ENCODE results near the gene CASP14. TPM values are rescaled to one million over a fixed set of nuclear protein-coding genes. Genes with fewer than 3 reads are reported as not detected.
"Not testable (repeated sequence)": the region's sequence is repeated elsewhere in the genome, so short reads cannot be mapped to it uniquely, and the experiment has no call there.

Gene CASP14
- total RNA-seq: not detected
- long read RNA-seq: 0 reads

- DNase-seq (ENCODE audit: low spot score): no peak
- intact Hi-C loops (cut with DNase I): no loop called here
Measured at GRCh38 chr19:15048885-15049541, at the start of gene CASP14. Gene CASP14 (plus strand): TSS chr19:15049480. CDS start chr19:15052252, 2,772 bp downstream.

- no peak for DNase-seq (ENCODE audit: low spot score)
- intact Hi-C loops (cut with DNase I): no loop called here
Measured at GRCh38 chr19:15008308-15008707, 41.0 kb upstream of the CASP14 start.

GRCh38 chr19:15010501-15011300, 38.6 kb upstream of the CASP14 start:
- intact Hi-C loops (cut with DNase I): no loop called here
- DNase-seq (ENCODE audit: low spot score): no peak

- DNase-seq (ENCODE audit: low spot score): no peak
- intact Hi-C loops (cut with DNase I): no loop called here
Measured at GRCh38 chr19:15014579-15014978, 34.7 kb upstream of the CASP14 start.

- intact Hi-C loops (cut with DNase I): no loop called here
- no peak for DNase-seq (ENCODE audit: low spot score)
Measured at GRCh38 chr19:15015946-15016542, 33.2 kb upstream of the CASP14 start.

- intact Hi-C loops (cut with DNase I); DNase-seq (ENCODE audit: low spot score): not testable (repeated sequence)
Measured at GRCh38 chr19:15018836-15019235, 30.4 kb upstream of the CASP14 start.

GRCh38 chr19:15021286-15022007, 27.8 kb upstream of the CASP14 start:
- intact Hi-C loops (cut with DNase I): no loop called here
- no peak for DNase-seq (ENCODE audit: low spot score)

GRCh38 chr19:15022752-15023151, 26.5 kb upstream of the CASP14 start:
- intact Hi-C loops (cut with DNase I): no loop called here
- no peak for DNase-seq (ENCODE audit: low spot score)

GRCh38 chr19:15025217-15025616, 24.1 kb upstream of the CASP14 start:
- intact Hi-C loops (cut with DNase I): no loop called here
- no peak for DNase-seq (ENCODE audit: low spot score)

- DNase-seq (ENCODE audit: low spot score): no peak
- intact Hi-C loops (cut with DNase I): no loop called here
Measured at GRCh38 chr19:15028490-15028889, 20.8 kb upstream of the CASP14 start.

GRCh38 chr19:15031675-15032074, 17.6 kb upstream of the CASP14 start:
- intact Hi-C loops (cut with DNase I): no loop called here
- no peak for DNase-seq (ENCODE audit: low spot score)

GRCh38 chr19:15035795-15036311, 13.4 kb upstream of the CASP14 start:
- intact Hi-C loops (cut with DNase I): no loop called here
- DNase-seq (ENCODE audit: low spot score): no peak

GRCh38 chr19:15037586-15037985, 11.7 kb upstream of the CASP14 start:
- no peak for DNase-seq (ENCODE audit: low spot score)
- intact Hi-C loops (cut with DNase I): no loop called here

GRCh38 chr19:15038294-15038693, 11.0 kb upstream of the CASP14 start:
- intact Hi-C loops (cut with DNase I): no loop called here
- DNase-seq (ENCODE audit: low spot score): no peak

GRCh38 chr19:15042003-15042402, 7.3 kb upstream of the CASP14 start:
- intact Hi-C loops (cut with DNase I): no loop called here
- DNase-seq (ENCODE audit: low spot score): no peak

GRCh38 chr19:15042826-15043225, 6.5 kb upstream of the CASP14 start:
- intact Hi-C loops (cut with DNase I): no loop called here
- DNase-seq (ENCODE audit: low spot score): no peak

GRCh38 chr19:15045506-15045905, 3.8 kb upstream of the CASP14 start:
- intact Hi-C loops (cut with DNase I): no loop called here
- no peak for DNase-seq (ENCODE audit: low spot score)

GRCh38 chr19:15047680-15048079, 1.6 kb upstream of the CASP14 start:
- intact Hi-C loops (cut with DNase I): no loop called here
- DNase-seq (ENCODE audit: low spot score): no peak

- intact Hi-C loops (cut with DNase I): no loop called here
Measured at GRCh38 chr19:15048128-15048527, 1.2 kb upstream of the CASP14 start.

GRCh38 chr19:15050639-15051038, 1.4 kb downstream of the CASP14 start:
- intact Hi-C loops (cut with DNase I): no loop called here

More at GRCh38 chr19:15048128-15048527, 1.2 kb upstream of the CASP14 start:
- no peak for DNase-seq (ENCODE audit: low spot score)

More at GRCh38 chr19:15050639-15051038, 1.4 kb downstream of the CASP14 start:
- DNase-seq (ENCODE audit: low spot score): no peak
